Measurements from ENCODE around the gene NPAS1. TPM values are rescaled to one million over a fixed set of nuclear protein-coding genes. Genes with fewer than 3 reads are reported as not detected.
A peak's percentile ranks its signal among the peaks of the same experiment; 100 is the strongest.

NPAS1 gene
- total and polyA plus RNA-seq, 2 of the 13 experiments (the other 11 are each of a cell fraction or from before 2014, with no cell fraction given) = 0.35 to 2.9 TPM

DNA sequence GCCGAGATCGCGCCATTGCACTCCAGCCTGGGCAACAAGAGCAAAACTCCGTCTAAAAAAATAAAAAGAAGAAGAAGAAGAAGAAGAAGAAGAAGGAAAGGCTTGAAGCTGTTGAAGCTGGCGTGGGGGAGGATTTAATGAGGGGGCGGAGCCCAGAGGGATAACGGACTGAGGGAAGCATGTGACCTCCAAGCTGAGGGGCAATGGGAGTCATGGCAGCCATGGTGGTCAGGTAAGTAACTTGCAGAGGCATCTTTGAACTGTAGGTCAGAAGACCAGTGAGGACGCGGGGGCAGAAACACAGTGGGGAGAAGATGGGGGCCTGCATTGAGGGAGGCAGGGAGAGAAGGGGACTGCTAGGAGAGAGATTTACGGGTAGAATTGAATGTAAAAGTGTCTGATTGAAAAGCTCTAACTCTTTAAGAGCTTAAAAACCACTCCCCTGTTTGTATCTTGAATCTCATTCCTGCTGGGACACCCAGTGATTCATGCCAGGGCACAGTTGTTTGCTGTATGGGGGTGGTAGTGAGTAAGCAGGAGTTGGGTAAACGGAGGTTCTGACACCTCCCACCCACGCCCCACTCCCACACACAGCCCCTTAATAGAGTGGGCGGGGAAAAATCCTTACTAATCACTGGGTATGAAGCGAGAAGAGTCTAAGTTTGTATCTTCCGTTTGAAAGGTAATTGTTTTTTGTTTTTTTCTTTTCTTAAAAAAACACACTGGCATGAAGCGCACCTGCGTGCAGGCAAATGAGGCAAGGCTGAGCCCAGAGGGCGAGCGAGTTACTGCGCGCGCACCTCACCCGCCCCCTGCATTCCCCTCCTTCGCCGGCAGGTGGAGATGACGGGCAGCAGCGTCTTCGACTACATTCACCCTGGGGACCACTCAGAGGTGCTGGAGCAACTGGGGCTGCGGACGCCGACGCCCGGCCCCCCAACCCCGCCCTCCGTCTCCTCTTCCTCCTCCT is 15.8 kb downstream of the NPAS1 start (continued):
- TF ChIP-seq DZIP1 (CRISPR knock-in tag; IDR thresholded peaks at IDR 0.05) (no peak), ARID5B (CRISPR knock-in tag; IDR thresholded peaks at IDR 0.05) (peak; percentile 39; the same call in 1 of the 2 replicates), GFI1 (CRISPR knock-in tag; IDR thresholded peaks at IDR 0.05; ENCODE audit: borderline replicate concordance) (peak; percentile 18; the same call in 1 of the 2 replicates), ARNT2 (CRISPR knock-in tag; IDR thresholded peaks at IDR 0.05; ENCODE audit: low read depth) (no peak), ZNF782 (CRISPR knock-in tag; IDR thresholded peaks at IDR 0.05; ENCODE audit: borderline replicate concordance) (no peak), TBX2 (CRISPR knock-in tag; IDR thresholded peaks at IDR 0.05; ENCODE audit: borderline replicate concordance) (peak; percentile 24; the same call in 1 of the 2 replicates), CERS6 (CRISPR knock-in tag; IDR thresholded peaks at IDR 0.05) (no peak), POLR2AphosphoS5 (IDR thresholded peaks at IDR 0.05; ENCODE audit: low read depth, low read length) (no peak), RFX1 (IDR thresholded peaks at IDR 0.05) (no peak), PHF21A (CRISPR knock-in tag; IDR thresholded peaks at IDR 0.05) (peak; percentile 43; the same call in 1 of the 2 replicates), HNRNPLL (IDR thresholded peaks at IDR 0.05; ENCODE audit: low read depth, low read length, poor library complexity, severe bottlenecking) (peak; percentile 63), MTA1 (CRISPR knock-in tag; IDR thresholded peaks at IDR 0.05; ENCODE audit: borderline replicate concordance) (no peak), THYN1 (CRISPR knock-in tag; IDR thresholded peaks at IDR 0.05; ENCODE audit: borderline replicate concordance, low read depth) (no peak)
- TF ChIP-seq, protein P1, sequence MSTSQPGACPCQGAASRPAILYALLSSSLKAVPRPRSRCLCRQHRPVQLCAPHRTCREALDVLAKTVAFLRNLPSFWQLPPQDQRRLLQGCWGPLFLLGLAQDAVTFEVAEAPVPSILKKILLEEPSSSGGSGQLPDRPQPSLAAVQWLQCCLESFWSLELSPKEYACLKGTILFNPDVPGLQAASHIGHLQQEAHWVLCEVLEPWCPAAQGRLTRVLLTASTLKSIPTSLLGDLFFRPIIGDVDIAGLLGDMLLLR (CRISPR knock-in tag; IDR thresholded peaks at IDR 0.05) = no peak
- TF ChIP-seq, protein P2, sequence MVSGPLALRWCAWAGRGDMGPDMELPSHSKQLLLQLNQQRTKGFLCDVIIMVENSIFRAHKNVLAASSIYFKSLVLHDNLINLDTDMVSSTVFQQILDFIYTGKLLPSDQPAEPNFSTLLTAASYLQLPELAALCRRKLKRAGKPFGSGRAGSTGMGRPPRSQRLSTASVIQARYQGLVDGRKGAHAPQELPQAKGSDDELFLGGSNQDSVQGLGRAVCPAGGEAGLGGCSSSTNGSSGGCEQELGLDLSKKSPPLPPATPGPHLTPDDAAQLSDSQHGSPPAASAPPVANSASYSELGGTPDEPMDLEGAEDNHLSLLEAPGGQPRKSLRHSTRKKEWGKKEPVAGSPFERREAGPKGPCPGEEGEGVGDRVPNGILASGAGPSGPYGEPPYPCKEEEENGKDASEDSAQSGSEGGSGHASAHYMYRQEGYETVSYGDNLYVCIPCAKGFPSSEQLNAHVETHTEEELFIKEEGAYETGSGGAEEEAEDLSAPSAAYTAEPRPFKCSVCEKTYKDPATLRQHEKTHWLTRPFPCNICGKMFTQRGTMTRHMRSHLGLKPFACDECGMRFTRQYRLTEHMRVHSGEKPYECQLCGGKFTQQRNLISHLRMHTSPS (CRISPR knock-in tag; IDR thresholded peaks at IDR 0.05; ENCODE audit: low read depth) = no peak
- TF ChIP-seq, protein P3, sequence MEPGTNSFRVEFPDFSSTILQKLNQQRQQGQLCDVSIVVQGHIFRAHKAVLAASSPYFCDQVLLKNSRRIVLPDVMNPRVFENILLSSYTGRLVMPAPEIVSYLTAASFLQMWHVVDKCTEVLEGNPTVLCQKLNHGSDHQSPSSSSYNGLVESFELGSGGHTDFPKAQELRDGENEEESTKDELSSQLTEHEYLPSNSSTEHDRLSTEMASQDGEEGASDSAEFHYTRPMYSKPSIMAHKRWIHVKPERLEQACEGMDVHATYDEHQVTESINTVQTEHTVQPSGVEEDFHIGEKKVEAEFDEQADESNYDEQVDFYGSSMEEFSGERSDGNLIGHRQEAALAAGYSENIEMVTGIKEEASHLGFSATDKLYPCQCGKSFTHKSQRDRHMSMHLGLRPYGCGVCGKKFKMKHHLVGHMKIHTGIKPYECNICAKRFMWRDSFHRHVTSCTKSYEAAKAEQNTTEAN (CRISPR knock-in tag; conservative IDR thresholded peaks at IDR 0.05) = no peak
